Hematopoietic multipotent progenitor cell (in vitro differentiated cells): ENCODE measurements around the gene GALNT5. TPM values are rescaled to one million over a fixed set of nuclear protein-coding genes. Genes with fewer than 3 reads are reported as not detected.
"Not testable (repeated sequence)": the region's sequence is repeated elsewhere in the genome, so short reads cannot be mapped to it uniquely, and the experiment has no call there.

Source experiments
- DNase-seq, 3 donors: peaks; one replicate each; pipeline ENCODE4 v3.0.0-alpha.2; 2011 to 2015; ENCODE audit warnings: low read depth in 2 of 3, low spot score in 2 of 3
- total RNA-seq: library from RNA; depleted of rRNA; stranded (reverse); fragments of >200 nt; gene quantifications from one replicate; pipeline ENCODE4 v1.2.3, GENCODE V29; 2012

GALNT5 gene
- total RNA-seq, 1 donor: 0.27 TPM

GRCh38 chr2:157325786-157326185 is 68.3 kb downstream of the GALNT5 start, which contains the start of gene ERMN:
ERMN (minus strand) TSS chr2:157325824; CDS start chr2:157325642, 182 bp downstream.
- no peak for DNase-seq

- no peak for DNase-seq
Measured at GRCh38 chr2:157326698-157327097, 69.2 kb downstream of the GALNT5 start.

GRCh38 chr2:157327200-157327599 is 69.7 kb downstream of the GALNT5 start:
- DNase-seq: no peak

- peak; percentile 76 to 87 (median 83) for DNase-seq
Measured at GRCh38 chr2:157327621-157328500, 70.4 kb downstream of the GALNT5 start.

- DNase-seq: no peak
Measured at GRCh38 chr2:157329524-157329923, 72.0 kb downstream of the GALNT5 start.

- no peak for DNase-seq
Measured at GRCh38 chr2:157333304-157334047, 76.0 kb downstream of the GALNT5 start.

GRCh38 chr2:157334335-157334734 is 76.8 kb downstream of the GALNT5 start:
- no peak for DNase-seq

GRCh38 chr2:157334797-157335196 is 77.3 kb downstream of the GALNT5 start:
- no peak for DNase-seq

- DNase-seq: peak; percentile 26 to 61 (median 28)
Measured at GRCh38 chr2:157336137-157337010, 78.9 kb downstream of the GALNT5 start.

GRCh38 chr2:157337978-157338377 is 80.5 kb downstream of the GALNT5 start:
- no peak for DNase-seq

- no peak for DNase-seq
Measured at GRCh38 chr2:157339965-157340655, 82.6 kb downstream of the GALNT5 start.

- not testable (repeated sequence) for DNase-seq
Measured at GRCh38 chr2:157341381-157341780, 83.9 kb downstream of the GALNT5 start.

- no peak for DNase-seq
Measured at GRCh38 chr2:157345647-157346389, 88.3 kb downstream of the GALNT5 start.

- DNase-seq: no peak
Measured at GRCh38 chr2:157348291-157348921, 90.9 kb downstream of the GALNT5 start.

GRCh38 chr2:157349949-157350515 is 92.5 kb downstream of the GALNT5 start:
- no peak for DNase-seq

- no peak for DNase-seq
Measured at GRCh38 chr2:157355618-157356017, 98.1 kb downstream of the GALNT5 start.

GRCh38 chr2:157359628-157360027 is 102.1 kb downstream of the GALNT5 start:
- DNase-seq: no peak

- no peak for DNase-seq
Measured at GRCh38 chr2:157361526-157361925, 104.0 kb downstream of the GALNT5 start.

- DNase-seq: no peak
Measured at GRCh38 chr2:157362627-157363026, 105.1 kb downstream of the GALNT5 start.
